Thyroid gland (tissue), 4 donors: ENCODE results near the gene NDUFV1. TPM values are rescaled to one million over a fixed set of nuclear protein-coding genes. Genes with fewer than 3 reads are reported as not detected.

Source experiments
- DNase-seq, 2 donors: peaks; one replicate each; pipeline ENCODE4 v3.0.0-alpha.2; 2019
- H3K27ac ChIP-seq, 3 donors: fragments of 200-600 bp; sonication (generic); 1 replicate in 2 of 3; 2 replicates in 1 of 3; pipeline ENCODE4 v1.5.1; 2016 to 2019; ENCODE audit warnings: mild to moderate bottlenecking in 1 of 3, moderate library complexity in 1 of 3
- H3K27me3 ChIP-seq: fragments of 200-600 bp; sonication (generic); one replicate; pipeline ENCODE4 v1.5.1; 2019
- H3K36me3 ChIP-seq, 2 donors: fragments of 200-600 bp; sonication (generic); one replicate each; pipeline ENCODE4 v1.5.1; 2016 to 2019
- H3K4me1 ChIP-seq, 2 donors: fragments of 200-600 bp; sonication (generic); one replicate each; pipeline ENCODE4 v1.5.1; 2017 to 2019
- H3K4me3 ChIP-seq, 3 donors: fragments of 200-600 bp; sonication (generic); replicated peaks in 1 of 3; 1 replicate in 2 of 3; 2 replicates in 1 of 3; pipeline ENCODE4 v1.5.1; 2016; ENCODE audit warnings: mild to moderate bottlenecking in 1 of 3
- H3K9me3 ChIP-seq: fragments of 200-600 bp; sonication (generic); one replicate; pipeline ENCODE4 v1.5.1; 2017
- CTCF ChIP-seq, 6 experiments: fragments of 200-600 bp in 3 of 6; fragments of 450-650 bp in 3 of 6; sonication (generic) in 3 of 6; IDR thresholded peaks; one replicate each; pipeline ENCODE4 v1.5.1; 2016 to 2019; ENCODE audit warnings: antibody characterized with exemption in 6 of 6, mild to moderate bottlenecking in 2 of 6, inconsistent platforms in 1 of 6, moderate library complexity in 1 of 6
- POLR2A ChIP-seq, 2 donors: fragments of 450-650 bp; IDR thresholded peaks; one replicate each; pipeline ENCODE4 v1.6.1; 2017; ENCODE audit warnings: antibody characterized with exemption in 2 of 2, mild to moderate bottlenecking in 2 of 2, moderate library complexity in 1 of 2
- WGBS, 2 donors: methylation state at CpG; one replicate each; pipeline ENCODE4 v1.1.5; 2017; 5-methylcytosine and 5-hydroxymethylcytosine counted together
- intact Hi-C: fragments of 100-400 bp; cut with DNase I; formaldehyde crosslinking; loops from one replicate; pipeline ENCODE4 v1.15.1; 2023
- total RNA-seq, 4 donors: library from RNA; depleted of rRNA; stranded (reverse); fragments of >200 nt; gene quantifications; one replicate each; pipeline ENCODE4 v1.2.3, GENCODE V29; 2016

Gene NDUFV1
- total RNA-seq, 4 donors from 2014 or later: 323 to 401 (median 356) TPM

- H3K27me3 ChIP-seq: no peaks in the 10 kb centered on the region
- H3K36me3 ChIP-seq: no peaks in the 10 kb centered on the region
- intact Hi-C loops: no loop called here
- TF ChIP-seq CTCF (IDR thresholded peaks at IDR 0.05): no peak
- no peak for TF ChIP-seq POLR2A (IDR thresholded peaks at IDR 0.05)
- no peak overlapping the region for H3K27ac ChIP-seq
- WGBS, 2 donors: 60 to 64% methylated on average over 13 of the region's 13 CpGs
- no peak for DNase-seq
- H3K9me3 ChIP-seq: no peaks in the 10 kb centered on the region
- no peak overlapping the region for H3K4me3 ChIP-seq
- peaks cover 0 to 4% of the 10 kb centered on the region in 2 donors for H3K4me1 ChIP-seq
Observed at GRCh38 chr11:67651976-67652781, 45.4 kb downstream of the NDUFV1 start.

- WGBS, 2 donors: 80 to 84% methylated on average over 14 to 15 of the region's 15 CpGs
- TF ChIP-seq CTCF (IDR thresholded peaks at IDR 0.05) (no peak), POLR2A (IDR thresholded peaks at IDR 0.05) (no peak)
- Histone ChIP-seq H3K4me1 (no peaks in the 10 kb centered on the region), H3K9me3 (no peaks in the 10 kb centered on the region), H3K27me3 (no peaks in the 10 kb centered on the region), H3K36me3 (no peaks in the 10 kb centered on the region), H3K4me3 (no peak overlapping the region), H3K27ac (no peak overlapping the region)
- intact Hi-C loops: no loop called here
- no peak for DNase-seq
Observed at GRCh38 chr11:67652965-67653845, 46.5 kb downstream of the NDUFV1 start.

- Histone ChIP-seq H3K27me3 (no peaks in the 10 kb centered on the region), H3K27ac (no peak overlapping the region), H3K9me3 (no peaks in the 10 kb centered on the region), H3K4me3 (no peak overlapping the region), H3K4me1 (no peaks in the 10 kb centered on the region), H3K36me3 (no peaks in the 10 kb centered on the region)
- intact Hi-C loops: no loop called here
- WGBS, 2 donors: 75% methylated on average over 9 of the region's 9 CpGs
- TF ChIP-seq POLR2A (IDR thresholded peaks at IDR 0.05): no peak
- TF ChIP-seq CTCF (IDR thresholded peaks at IDR 0.05): no peak
- no peak for DNase-seq
Observed at GRCh38 chr11:67654225-67654624, 47.5 kb downstream of the NDUFV1 start.

GRCh38 chr11:67656278-67656922 lies 49.7 kb downstream of the NDUFV1 start:
- H3K36me3 ChIP-seq: no peaks in the 10 kb centered on the region
- no peaks in the 10 kb centered on the region for H3K4me1 ChIP-seq
- H3K9me3 ChIP-seq: no peaks in the 10 kb centered on the region
- TF ChIP-seq POLR2A (IDR thresholded peaks at IDR 0.05): no peak
- no peak for TF ChIP-seq CTCF (IDR thresholded peaks at IDR 0.05)
- no peak overlapping the region for H3K4me3 ChIP-seq
- H3K27me3 ChIP-seq: no peaks in the 10 kb centered on the region
- H3K27ac ChIP-seq: no peak overlapping the region
- WGBS, 2 donors: 94 to 96% methylated on average over 4 of the region's 4 CpGs
- intact Hi-C loops: no loop called here
- DNase-seq: no peak
